MM.1S (cell line): ENCODE data around the gene TOLLIP.

Source experiments
- DNase-seq: peaks from one replicate; pipeline ENCODE4 v3.0.0-alpha.2; 2015
- H2AFZ ChIP-seq: fragments of 300-600 bp; sonication (generic); 2 replicates; pipeline ENCODE4 v1.6.0; 2016; ENCODE audit warnings: antibody characterized with exemption, low read length
- H3F3A ChIP-seq: fragments of 300-600 bp; sonication (generic); 2 replicates; pipeline ENCODE4 v1.6.1; 2016; ENCODE audit warnings: mild to moderate bottlenecking, antibody characterized with exemption, low read length, moderate library complexity, mixed read lengths; ENCODE audit not compliant: insufficient read depth
- H3K27ac ChIP-seq: fragments of 300-600 bp; sonication (generic); 2 replicates; pipeline ENCODE4 v1.5.1; 2016; ENCODE audit warnings: mild to moderate bottlenecking, low read length
- H3K27me3 ChIP-seq: fragments of 300-600 bp; sonication (generic); replicated peaks from 2 replicates; pipeline ENCODE4 v1.6.0; 2016; ENCODE audit warnings: low read length; ENCODE audit not compliant: insufficient read depth
- H3K36me3 ChIP-seq: fragments of 300-600 bp; sonication (generic); replicated peaks from 2 replicates; pipeline ENCODE4 v1.6.1; 2016; ENCODE audit warnings: mild to moderate bottlenecking, low read length, mixed read lengths; ENCODE audit not compliant: insufficient read depth
- H3K4me1 ChIP-seq: fragments of 300-600 bp; sonication (generic); 2 replicates; pipeline ENCODE4 v1.6.1; 2016; ENCODE audit warnings: low read length, mixed read lengths
- H3K4me2 ChIP-seq: fragments of 300-600 bp; sonication (generic); 2 replicates; pipeline ENCODE4 v1.6.0; 2016; ENCODE audit warnings: low read depth, low read length
- H3K4me3 ChIP-seq: fragments of 300-600 bp; sonication (generic); 2 replicates; pipeline ENCODE4 v1.5.1; 2016; ENCODE audit warnings: low read length, mixed read lengths
- H3K79me2 ChIP-seq: fragments of 300-600 bp; sonication (generic); 2 replicates; pipeline ENCODE4 v1.6.1; 2016; ENCODE audit warnings: mixed run types, low read length, mixed read lengths
- H3K9ac ChIP-seq: fragments of 300-600 bp; sonication (generic); 2 replicates; pipeline ENCODE4 v1.6.1; 2016; ENCODE audit warnings: low read length, mixed read lengths
- H3K9me2 ChIP-seq: fragments of 300-600 bp; sonication (generic); replicated peaks from 2 replicates; pipeline ENCODE4 v1.6.1; 2016; ENCODE audit warnings: mild to moderate bottlenecking, low read length, mixed read lengths; ENCODE audit not compliant: insufficient read depth
- H3K9me3 ChIP-seq: fragments of 300-600 bp; sonication (generic); replicated peaks from 2 replicates; pipeline ENCODE4 v1.6.1; 2016; ENCODE audit warnings: mild to moderate bottlenecking, low read length, mixed read lengths; ENCODE audit not compliant: insufficient read depth
- H4K20me1 ChIP-seq: fragments of 300-600 bp; sonication (generic); 2 replicates; pipeline ENCODE4 v1.6.1; 2016; ENCODE audit warnings: mild to moderate bottlenecking, low read length, moderate library complexity, mixed read lengths; ENCODE audit not compliant: insufficient read depth
- EZH2 ChIP-seq: fragments of 300-600 bp; sonication (generic); optimal IDR thresholded peaks from 2 replicates; pipeline ENCODE3; 2017; ENCODE audit warnings: low read depth, mild to moderate bottlenecking, antibody characterized with exemption, low read length, mixed read lengths
- EZH2phosphoT487 ChIP-seq: fragments of 300-600 bp; sonication (generic); IDR thresholded peaks from 2 replicates; pipeline ENCODE4 v1.6.1; 2018; ENCODE audit warnings: antibody characterized with exemption, low read length
- TF ChIP-seq, protein P1 (sequence below): fragments of 300-600 bp; sonication (generic); IDR thresholded peaks from 2 replicates; pipeline ENCODE4 v1.5.1; 2016; ENCODE audit warnings: antibody characterized with exemption, low read length, mixed read lengths

The TOLLIP gene

DNA sequence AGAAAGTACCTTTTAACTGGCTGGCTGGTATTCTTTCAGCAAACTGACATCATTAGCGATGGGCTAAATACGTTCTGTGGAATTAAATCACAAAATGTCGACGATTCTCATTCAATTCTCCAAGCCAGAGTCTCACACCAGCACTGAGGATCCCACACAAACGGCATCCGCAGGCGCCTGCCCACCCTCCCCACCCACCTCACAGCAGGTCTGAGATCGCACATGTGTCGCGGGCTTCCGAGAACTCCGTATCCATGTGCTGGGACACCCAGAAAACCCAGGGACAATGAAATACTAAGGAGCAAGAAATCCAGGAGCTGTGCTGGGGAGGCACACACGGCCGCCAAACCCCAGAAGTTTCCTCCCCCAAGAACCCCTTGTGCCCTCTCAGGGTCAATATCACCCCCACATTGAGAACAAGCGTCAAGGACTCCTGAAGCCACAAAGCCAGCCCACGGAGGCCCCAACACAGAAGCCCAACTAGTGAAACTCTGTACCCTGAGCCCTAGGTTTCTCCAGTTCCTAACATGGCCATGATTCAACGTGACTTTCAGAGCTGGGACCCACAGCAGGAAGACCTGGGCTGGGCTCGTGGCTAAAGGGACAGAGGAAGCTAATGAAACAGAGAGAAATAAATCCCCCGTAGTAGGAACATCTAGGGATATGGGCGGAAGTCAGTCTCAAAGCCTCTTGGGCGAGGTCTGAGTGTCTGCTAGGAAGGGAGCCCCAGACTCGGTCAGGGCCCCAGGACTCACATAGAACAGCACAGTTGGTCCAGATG, 8.0 kb downstream of the TOLLIP start:
- Histone ChIP-seq H4K20me1 (no peaks in the 10 kb centered on the region), H3K4me1 (no peaks in the 10 kb centered on the region), H3K4me2 (no peak overlapping the region), H3K36me3 (no peaks in the 10 kb centered on the region), H3K9ac (no peak overlapping the region), H3K27me3 (no peaks in the 10 kb centered on the region), H3K4me3 (no peak overlapping the region), H3K27ac (no peak overlapping the region), H2AFZ (no peak overlapping the region), H3K9me3 (no peaks in the 10 kb centered on the region), H3K79me2 (peaks cover 93% of the 10 kb centered on the region), H3F3A (no peaks in the 10 kb centered on the region), H3K9me2 (no peaks in the 10 kb centered on the region)
- TF ChIP-seq EZH2 (no peak), EZH2phosphoT487 (no peak)
- TF ChIP-seq, protein P1, sequence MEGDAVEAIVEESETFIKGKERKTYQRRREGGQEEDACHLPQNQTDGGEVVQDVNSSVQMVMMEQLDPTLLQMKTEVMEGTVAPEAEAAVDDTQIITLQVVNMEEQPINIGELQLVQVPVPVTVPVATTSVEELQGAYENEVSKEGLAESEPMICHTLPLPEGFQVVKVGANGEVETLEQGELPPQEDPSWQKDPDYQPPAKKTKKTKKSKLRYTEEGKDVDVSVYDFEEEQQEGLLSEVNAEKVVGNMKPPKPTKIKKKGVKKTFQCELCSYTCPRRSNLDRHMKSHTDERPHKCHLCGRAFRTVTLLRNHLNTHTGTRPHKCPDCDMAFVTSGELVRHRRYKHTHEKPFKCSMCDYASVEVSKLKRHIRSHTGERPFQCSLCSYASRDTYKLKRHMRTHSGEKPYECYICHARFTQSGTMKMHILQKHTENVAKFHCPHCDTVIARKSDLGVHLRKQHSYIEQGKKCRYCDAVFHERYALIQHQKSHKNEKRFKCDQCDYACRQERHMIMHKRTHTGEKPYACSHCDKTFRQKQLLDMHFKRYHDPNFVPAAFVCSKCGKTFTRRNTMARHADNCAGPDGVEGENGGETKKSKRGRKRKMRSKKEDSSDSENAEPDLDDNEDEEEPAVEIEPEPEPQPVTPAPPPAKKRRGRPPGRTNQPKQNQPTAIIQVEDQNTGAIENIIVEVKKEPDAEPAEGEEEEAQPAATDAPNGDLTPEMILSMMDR, result no peak
- DNase-seq, result no peak

DNA sequence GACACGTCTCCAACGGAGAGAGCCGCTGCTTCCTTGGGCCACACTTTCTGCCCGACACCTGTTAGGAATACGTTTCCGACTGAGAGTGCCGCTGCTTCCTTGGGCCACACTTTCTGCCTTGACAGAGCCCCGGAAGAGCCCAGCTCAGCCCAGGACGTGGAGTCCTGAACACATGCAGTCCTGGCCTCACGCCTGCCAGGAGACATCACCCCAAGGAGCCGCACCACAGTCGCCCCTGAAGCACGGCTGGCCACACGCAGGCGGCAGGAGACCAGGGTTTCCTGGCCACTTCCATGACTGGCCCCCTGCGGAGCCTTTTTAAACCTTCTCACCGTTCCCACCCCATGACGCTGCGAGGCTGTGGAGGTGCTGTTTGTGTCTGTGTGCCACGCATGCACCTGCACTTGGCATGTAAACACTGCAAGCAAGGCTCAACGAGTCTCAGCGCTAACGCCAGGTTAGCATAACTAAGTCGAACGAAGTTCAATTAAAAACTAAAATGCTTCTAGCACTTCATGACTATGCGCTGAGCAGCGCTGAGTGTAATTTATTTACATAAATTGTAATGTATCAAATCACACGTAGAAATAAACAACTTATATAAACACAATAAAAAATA, 8.8 kb downstream of the TOLLIP start:
- DNase-seq, result no peak
- no peak overlapping the region for H3K4me3 ChIP-seq
- no peak overlapping the region for H3K4me2 ChIP-seq
- H3K36me3 ChIP-seq, result no peaks in the 10 kb centered on the region
- no peak overlapping the region for H2AFZ ChIP-seq
- no peaks in the 10 kb centered on the region for H3K4me1 ChIP-seq
- no peaks in the 10 kb centered on the region for H4K20me1 ChIP-seq
- peaks cover 91% of the 10 kb centered on the region for H3K79me2 ChIP-seq
- H3K27me3 ChIP-seq, result no peaks in the 10 kb centered on the region
- H3K9me2 ChIP-seq, result no peaks in the 10 kb centered on the region
- TF ChIP-seq EZH2phosphoT487, result no peak
- TF ChIP-seq, protein P1, result no peak
- TF ChIP-seq EZH2, result no peak
- no peak overlapping the region for H3K9ac ChIP-seq
- H3K27ac ChIP-seq, result no peak overlapping the region
- no peaks in the 10 kb centered on the region for H3K9me3 ChIP-seq
- H3F3A ChIP-seq, result no peaks in the 10 kb centered on the region

DNA sequence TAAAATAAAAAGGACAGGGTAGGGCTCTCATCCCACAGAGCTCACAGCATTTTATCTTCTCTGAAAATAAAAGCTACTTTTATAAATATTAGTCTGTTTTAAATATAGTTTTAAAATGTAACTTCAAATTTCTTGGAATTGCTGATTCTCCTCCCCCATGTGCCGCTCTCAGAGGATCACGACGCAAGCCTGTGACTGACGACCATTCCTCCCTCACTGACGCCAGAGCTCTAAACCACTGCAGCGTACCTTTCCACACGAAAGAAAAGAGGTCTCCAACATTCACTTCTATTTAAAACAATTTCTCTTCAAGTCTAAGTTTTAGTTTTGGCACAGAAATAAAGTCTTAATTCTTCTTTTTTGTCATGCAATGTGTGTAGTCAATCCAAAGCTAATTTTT, 9.3 kb downstream of the TOLLIP start:
- Histone ChIP-seq H3F3A (no peaks in the 10 kb centered on the region), H3K27me3 (no peaks in the 10 kb centered on the region), H3K4me3 (no peak overlapping the region), H4K20me1 (no peaks in the 10 kb centered on the region), H3K9ac (no peak overlapping the region), H3K9me3 (no peaks in the 10 kb centered on the region), H3K79me2 (peaks cover 88% of the 10 kb centered on the region), H2AFZ (no peak overlapping the region), H3K36me3 (no peaks in the 10 kb centered on the region), H3K27ac (no peak overlapping the region), H3K4me2 (no peak overlapping the region), H3K4me1 (no peaks in the 10 kb centered on the region), H3K9me2 (no peaks in the 10 kb centered on the region)
- DNase-seq, result no peak
- TF ChIP-seq EZH2 (no peak), EZH2phosphoT487 (no peak)
- TF ChIP-seq, protein P1, result no peak
